Left lung (tissue), 10 donors: ENCODE measurements around the gene CEMIP2. TPM values are rescaled to one million over a fixed set of nuclear protein-coding genes. Genes with fewer than 3 reads are reported as not detected.

ENCODE experiments used
- ATAC-seq: fragments of 200-7000 bp; cut with Tn5 transposase; one replicate; pipeline ENCODE4 v1.9.1; 2020; ENCODE audit warnings: moderate library complexity
- DNase-seq, 4 donors: peaks; one replicate each; pipeline ENCODE4 v3.0.0-alpha.2; 2013 to 2020
- H3K27ac ChIP-seq, 2 donors: fragments of 200-600 bp; sonication (generic) in 1 of 2; one replicate each; pipeline versions ENCODE4 v1.5.0 to v1.8.0; 2020 to 2021
- H3K27me3 ChIP-seq, 2 donors: fragments of 200-600 bp; sonication (generic) in 1 of 2; one replicate each; pipeline versions ENCODE4 v1.5.0 to v1.8.0; 2020 to 2021
- H3K36me3 ChIP-seq, 2 donors: fragments of 200-600 bp; sonication (generic) in 1 of 2; one replicate each; pipeline versions ENCODE4 v1.5.0 to v1.8.0; 2020 to 2021
- H3K4me1 ChIP-seq, 2 donors: fragments of 200-600 bp; one replicate each; pipeline ENCODE4 v1.8.0; 2021
- H3K4me3 ChIP-seq, 2 donors: fragments of 200-600 bp; sonication (generic) in 1 of 2; one replicate each; pipeline versions ENCODE4 v1.5.0 to v1.8.0; 2020 to 2021; ENCODE audit warnings: mild to moderate bottlenecking in 1 of 2
- H3K9me3 ChIP-seq, 2 donors: fragments of 200-600 bp; sonication (generic) in 1 of 2; one replicate each; pipeline versions ENCODE4 v1.5.0 to v1.8.0; 2020 to 2021
- CTCF ChIP-seq, 2 donors: fragments of 200-600 bp; sonication (generic) in 1 of 2; IDR thresholded peaks; one replicate each; pipeline versions ENCODE4 v1.5.0 to v1.8.0; 2021; ENCODE audit warnings: antibody characterized with exemption in 2 of 2
- intact Hi-C, 2 donors: fragments of 100-400 bp; cut with DNase I; formaldehyde crosslinking; loops; one replicate each; pipeline versions ENCODE4 v1.11.2 to v1.14.2; 2022
- polyA plus RNA-seq, 6 donors: library from polyadenylated mRNA; unstranded; fragments of 120-200 nt; gene quantifications; one replicate each; pipeline ENCODE4 v1.2.1, GENCODE V29; 2013; ENCODE audit not compliant: insufficient read length in 6 of 6
- total RNA-seq, 2 donors: library from RNA; stranded (reverse); fragmentation: NEBNext Ultra II Directional; extraction: Animal tissue kit (Norgen Biotek cat#: 25700); gene quantifications; one replicate each; pipeline ENCODE4 v1.2.1, GENCODE V29; 2021
- donor health status: DM: no; HTN: yes; CAD: no.
- donor health status: DM: no; HTN: no; CAD: no.

The CEMIP2 gene
- total and polyA plus RNA-seq, 8 donors, result 48.0 to 111 (median 54.4) TPM

GRCh38 chr9:71672573-71672972 is 95.7 kb downstream of the CEMIP2 start:
- ATAC-seq (no peak), DNase-seq (no peak)
- intact Hi-C loops, result no loop called here
- H3K27me3 ChIP-seq, result no peaks in the 10 kb centered on the region
- no peak overlapping the region for H3K4me3 ChIP-seq
- TF ChIP-seq CTCF (IDR thresholded peaks at IDR 0.05), result no peak
- peaks cover 4 to 25% of the 10 kb centered on the region in 2 donors for H3K4me1 ChIP-seq
- H3K9me3 ChIP-seq, result no peaks in the 10 kb centered on the region
- no peak overlapping the region for H3K27ac ChIP-seq
- no peaks in the 10 kb centered on the region for H3K36me3 ChIP-seq

- DNase-seq (no peak), ATAC-seq (no peak)
- no peaks in the 10 kb centered on the region for H3K9me3 ChIP-seq
- no peak overlapping the region for H3K4me3 ChIP-seq
- no peaks in the 10 kb centered on the region for H3K36me3 ChIP-seq
- no peak for TF ChIP-seq CTCF (IDR thresholded peaks at IDR 0.05)
- no peaks in the 10 kb centered on the region for H3K27me3 ChIP-seq
- intact Hi-C loops, result no loop called here
- peaks cover 0 to 12% of the 10 kb centered on the region in 2 donors for H3K4me1 ChIP-seq
- peak overlapping the region in 1 of 2 donors; percentile 18 for H3K27ac ChIP-seq
These were observed 97.0 kb downstream of the CEMIP2 start for GRCh38 chr9:71671289-71671688.

- Histone ChIP-seq H3K27ac (no peak overlapping the region), H3K4me3 (no peak overlapping the region), H3K36me3 (no peaks in the 10 kb centered on the region), H3K4me1 (peaks cover 0 to under 1% of the 10 kb centered on the region in 2 donors), H3K27me3 (no peaks in the 10 kb centered on the region), H3K9me3 (no peaks in the 10 kb centered on the region)
- no peak for TF ChIP-seq CTCF (IDR thresholded peaks at IDR 0.05)
- ATAC-seq (no peak), DNase-seq (no peak)
- intact Hi-C loops, result no loop called here
These were observed 98.2 kb downstream of the CEMIP2 start for GRCh38 chr9:71670121-71670520.

- TF ChIP-seq CTCF (IDR thresholded peaks at IDR 0.05), result no peak
- ATAC-seq (no peak), DNase-seq (no peak)
- Histone ChIP-seq H3K4me3 (no peak overlapping the region), H3K27me3 (no peaks in the 10 kb centered on the region), H3K27ac (no peak overlapping the region), H3K9me3 (no peaks in the 10 kb centered on the region), H3K4me1 (no peaks in the 10 kb centered on the region), H3K36me3 (no peaks in the 10 kb centered on the region)
- intact Hi-C loops, result no loop called here
These were observed 98.9 kb downstream of the CEMIP2 start for GRCh38 chr9:71669284-71669995.

GRCh38 chr9:71668717-71669116 is 99.6 kb downstream of the CEMIP2 start:
- DNase-seq (no peak), ATAC-seq (no peak)
- intact Hi-C loops, result no loop called here
- Histone ChIP-seq H3K27me3 (no peaks in the 10 kb centered on the region), H3K9me3 (no peaks in the 10 kb centered on the region), H3K4me3 (no peak overlapping the region), H3K4me1 (peaks cover 0 to 2% of the 10 kb centered on the region in 2 donors), H3K36me3 (no peaks in the 10 kb centered on the region), H3K27ac (no peak overlapping the region)
- TF ChIP-seq CTCF (IDR thresholded peaks at IDR 0.05), result no peak
